ENCODE measurements around the gene KRTAP5-9. TPM values are rescaled to one million over a fixed set of nuclear protein-coding genes. Genes with fewer than 3 reads are reported as not detected.
"Not testable (repeated sequence)": the region's sequence is repeated elsewhere in the genome, so short reads cannot be mapped to it uniquely, and the experiment has no call there.

Gene KRTAP5-9
- total and polyA plus RNA-seq, 2 of the 8 experiments (the other 6 are each of a cell fraction or from before 2014, with no cell fraction given): 0.11 TPM; not detected in 1

GRCh38 chr11:71567633-71568032 lies 19.4 kb downstream of the KRTAP5-9 start:
- H2AK5ac ChIP-seq (ENCODE audit: low read depth, low read length); H3K27ac ChIP-seq (ENCODE audit: low read depth, low read length); H3K4me1 ChIP-seq (replicated peaks in 1 of 4; ENCODE audit: control insufficient read depth in 3 of 4, insufficient read depth in 4 of 4, low read length in 3 of 4); H2BK5ac ChIP-seq (ENCODE audit: low read depth, low read length); H3K9me3 ChIP-seq (ENCODE audit: insufficient read depth in 2 of 2, low read depth in 1 of 2, low read length in 1 of 2); H3K56ac ChIP-seq (replicated peaks; ENCODE audit: insufficient read length, low read depth, low read length); H3K14ac ChIP-seq (ENCODE audit: insufficient read length); H4K20me1 ChIP-seq (replicated peaks in 1 of 2; ENCODE audit: control insufficient read depth in 1 of 2, insufficient read depth in 2 of 2, low read length in 2 of 2); POLR2A ChIA-PET (ENCODE audit: partially characterized antibody); H3K9ac ChIP-seq (replicated peaks in 1 of 4; ENCODE audit: extremely low read depth in 1 of 4, low read depth in 3 of 4, low read length in 3 of 4); H3K79me2 ChIP-seq (ENCODE audit: control insufficient read depth in 1 of 2, insufficient read depth in 2 of 2, low read length in 2 of 2); H3K4me3 ChIP-seq (ENCODE audit: extremely low read depth in 1 of 4, insufficient read depth in 2 of 4, low read depth in 3 of 4, low read length in 4 of 4); FAIRE-seq; H3K36me3 ChIP-seq (ENCODE audit: control insufficient read depth in 2 of 4, insufficient read depth in 4 of 4, low read length in 3 of 4); H4K91ac ChIP-seq (replicated peaks; ENCODE audit: insufficient read length, low read length); H3K27me3 ChIP-seq (replicated peaks in 1 of 4; ENCODE audit: control insufficient read depth in 3 of 4, extremely low read depth in 1 of 4, insufficient read depth in 3 of 4, low read length in 3 of 4); H2AFZ ChIP-seq (ENCODE audit: low read length); H2BK12ac ChIP-seq (ENCODE audit: low read depth, low read length); H2BK20ac ChIP-seq (ENCODE audit: low read length); H3K79me1 ChIP-seq (ENCODE audit: low read depth, low read length); H2BK15ac ChIP-seq (ENCODE audit: low read length); H3K23ac ChIP-seq (ENCODE audit: insufficient read length); H2BK120ac ChIP-seq (replicated peaks; ENCODE audit: low read depth, low read length); H4K8ac ChIP-seq (ENCODE audit: extremely low read depth, insufficient read depth, low read length); H3K23me2 ChIP-seq (ENCODE audit: low read depth, low read length); H4K5ac ChIP-seq (ENCODE audit: insufficient read length, low read depth, low read length); H3K4me2 ChIP-seq (ENCODE audit: insufficient read depth in 1 of 2, low read depth in 2 of 2, low read length in 2 of 2); DNase-seq (ENCODE audit: low read depth in 1 of 2, low spot score in 2 of 2); H3K4ac ChIP-seq (replicated peaks; ENCODE audit: insufficient read length, low read depth, low read length): not testable (repeated sequence)
- 90% methylated on average over 8 of the region's 8 CpGs; no CpG with 5 or more reads in 1 of the 2 experiments for WGBS, 2 experiments (ENCODE audit: extremely low coverage in 1 of 2, insufficient coverage in 1 of 2, insufficient read length in 1 of 2, insufficient replicate concordance in 2 of 2, low coverage in 1 of 2, low lambda C conversion rate in 2 of 2, missing lambda C conversion rate in 1 of 2)
- H3K18ac ChIP-seq (ENCODE audit: extremely low read depth, low read length): 0 out of 2 replicates have a peak overlapping the region, but pooled peaks have one; percentile 24
- CTCF ChIA-PET (ENCODE audit: partially characterized antibody): interaction anchor here (0.6 to 2.6 kb wide), 3 partner anchors 13 to 1344 kb away, joined by 3 to 6 read pairs (median 3); no protein-coding TSS in a partner anchor

All from H1 (cell line).